Fibroblast of pulmonary artery (primary cell): ENCODE data around the gene ADGRG4.
A peak's percentile ranks its signal among the peaks of the same experiment; 100 is the strongest.

Source experiments
- DNase-seq: peaks from one replicate; pipeline ENCODE4 v3.0.0-alpha.2; 2010; ENCODE audit warnings: low read depth
- H3K4me3 ChIP-seq: replicated peaks from 2 replicates; pipeline ENCODE4 v1.5.1; 2011; ENCODE audit warnings: low read depth, mild to moderate bottlenecking, control low read depth, low read length, moderate library complexity
- CTCF ChIP-seq: IDR thresholded peaks from 2 replicates; pipeline ENCODE4 v1.5.1; 2011; ENCODE audit warnings: mild to moderate bottlenecking, control low read depth, low read length, inconsistent platforms; ENCODE audit errors: missing control alignments

The ADGRG4 gene

GRCh38 chrX:136344320-136344719, 43.6 kb downstream of the ADGRG4 start:
- TF ChIP-seq CTCF, result no peak
- H3K4me3 ChIP-seq, result no peak overlapping the region
- no peak for DNase-seq

- no peak for DNase-seq
- TF ChIP-seq CTCF, result no peak
- H3K4me3 ChIP-seq, result no peak overlapping the region
These were observed 45.7 kb downstream of the ADGRG4 start for GRCh38 chrX:136346506-136346905.

- DNase-seq, result no peak
- no peak for TF ChIP-seq CTCF
These were observed 46.9 kb downstream of the ADGRG4 start for GRCh38 chrX:136347706-136348105.

GRCh38 chrX:136353526-136354093, 52.8 kb downstream of the ADGRG4 start:
- no peak for TF ChIP-seq CTCF
- no peak overlapping the region for H3K4me3 ChIP-seq
- DNase-seq, result peak; percentile 0

More at GRCh38 chrX:136347706-136348105, 46.9 kb downstream of the ADGRG4 start:
- H3K4me3 ChIP-seq, result no peak overlapping the region

- H3K4me3 ChIP-seq, result no peak overlapping the region
- no peak for TF ChIP-seq CTCF
- DNase-seq, result no peak
These were observed 53.4 kb downstream of the ADGRG4 start for GRCh38 chrX:136354201-136354600.

- TF ChIP-seq CTCF, result no peak
- no peak for DNase-seq
- no peak overlapping the region for H3K4me3 ChIP-seq
These were observed 68.6 kb downstream of the ADGRG4 start for GRCh38 chrX:136369377-136369776.

- no peak overlapping the region for H3K4me3 ChIP-seq
- no peak for DNase-seq
- no peak for TF ChIP-seq CTCF
These were observed 76.0 kb downstream of the ADGRG4 start for GRCh38 chrX:136376713-136377112.
